H9 (cell line): ENCODE measurements around the gene FNDC7. TPM values are rescaled to one million over a fixed set of nuclear protein-coding genes. Genes with fewer than 3 reads are reported as not detected.

ENCODE experiments used
- DNase-seq: peaks from one replicate; pipeline ENCODE4 v3.0.0-alpha.2; 2017
- H2AFZ ChIP-seq: one replicate; pipeline ENCODE4 v1.6.1; 2013; ENCODE audit warnings: mild to moderate bottlenecking, low read length, control low read depth, moderate library complexity
- H2AK5ac ChIP-seq: 2 replicates; pipeline ENCODE4 v1.6.1; 2013; ENCODE audit warnings: low read length, control low read depth, mixed read lengths; ENCODE audit not compliant: insufficient read length
- H2BK120ac ChIP-seq: one replicate; pipeline ENCODE4 v1.6.1; 2013; ENCODE audit warnings: low read depth, mild to moderate bottlenecking, low read length, control low read depth, inconsistent platforms; ENCODE audit not compliant: poor library complexity, severe bottlenecking
- H2BK12ac ChIP-seq: 2 replicates; pipeline ENCODE4 v1.6.1; 2013; ENCODE audit warnings: low read length, control low read depth, mixed read lengths, low read depth; ENCODE audit not compliant: insufficient read length
- H2BK15ac ChIP-seq: 2 replicates; pipeline ENCODE4 v1.6.1; 2013; ENCODE audit warnings: low read depth, low read length, control low read depth
- H2BK20ac ChIP-seq: one replicate; pipeline ENCODE4 v1.6.1; 2013; ENCODE audit warnings: low read depth, mild to moderate bottlenecking, low read length, control low read depth, inconsistent platforms; ENCODE audit not compliant: poor library complexity, severe bottlenecking
- H2BK5ac ChIP-seq: 2 replicates; pipeline ENCODE4 v1.6.1; 2013; ENCODE audit warnings: low read length, control low read depth, mixed read lengths; ENCODE audit not compliant: insufficient read length
- H3K14ac ChIP-seq: 2 replicates; pipeline ENCODE4 v1.6.1; 2013; ENCODE audit warnings: low read length, control low read depth; ENCODE audit not compliant: insufficient read depth
- H3K18ac ChIP-seq: 2 replicates; pipeline ENCODE4 v1.6.1; 2013; ENCODE audit warnings: low read depth, mild to moderate bottlenecking, mixed read lengths, low read length, control low read depth; ENCODE audit not compliant: insufficient read length
- H3K23ac ChIP-seq: 2 replicates; pipeline ENCODE4 v1.6.1; 2013; ENCODE audit warnings: low read length, control low read depth, mixed read lengths, low read depth; ENCODE audit not compliant: insufficient read length
- H3K23me2 ChIP-seq: 2 replicates; pipeline ENCODE4 v1.6.1; 2013; ENCODE audit warnings: low read depth, mild to moderate bottlenecking, mixed read lengths, low read length, control low read depth; ENCODE audit not compliant: insufficient read length, poor library complexity, severe bottlenecking
- H3K27ac ChIP-seq: 2 replicates; pipeline ENCODE4 v1.5.1; 2013; ENCODE audit warnings: low read length, control low read depth, mixed read lengths, low read depth; ENCODE audit not compliant: insufficient read length
- H3K27me3 ChIP-seq: 2 replicates; pipeline ENCODE4 v1.6.1; 2013; ENCODE audit warnings: low read length, control low read depth, inconsistent platforms; ENCODE audit not compliant: insufficient read depth
- H3K4ac ChIP-seq: 2 replicates; pipeline ENCODE4 v1.6.1; 2013; ENCODE audit warnings: low read depth, mild to moderate bottlenecking, control low read depth, inconsistent platforms, low read length, moderate library complexity
- H3K4me1 ChIP-seq: 2 replicates; pipeline ENCODE4 v1.6.1; 2013; ENCODE audit warnings: low read length, control low read depth, inconsistent platforms; ENCODE audit not compliant: insufficient read depth
- H3K4me2 ChIP-seq: 2 replicates; pipeline ENCODE4 v1.6.1; 2013; ENCODE audit warnings: low read length, control low read depth, mixed read lengths; ENCODE audit not compliant: insufficient read length, insufficient read depth
- H3K56ac ChIP-seq: 2 replicates; pipeline ENCODE4 v1.6.1; 2013; ENCODE audit warnings: low read depth, mild to moderate bottlenecking, mixed read lengths, low read length, control low read depth; ENCODE audit not compliant: insufficient read length
- H3K79me1 ChIP-seq: 2 replicates; pipeline ENCODE4 v1.6.1; 2013; ENCODE audit warnings: low read depth, mild to moderate bottlenecking, moderate library complexity, low read length, control low read depth, inconsistent platforms; ENCODE audit not compliant: insufficient read depth, poor library complexity, severe bottlenecking
- H3K79me2 ChIP-seq: 2 replicates; pipeline ENCODE4 v1.6.1; 2013; ENCODE audit warnings: low read length, control low read depth, inconsistent platforms; ENCODE audit not compliant: insufficient read depth
- H3K9ac ChIP-seq: 2 replicates; pipeline ENCODE4 v1.6.1; 2013; ENCODE audit warnings: low read length, control low read depth, mixed read lengths; ENCODE audit not compliant: insufficient read length; ENCODE audit errors: extremely low read depth
- H3K9me3 ChIP-seq: one replicate; pipeline ENCODE4 v1.6.1; 2013; ENCODE audit warnings: low read depth, low read length, inconsistent platforms; ENCODE audit not compliant: control insufficient read depth
- H3T11ph ChIP-seq: one replicate; pipeline ENCODE4 v1.6.1; 2013; ENCODE audit warnings: mild to moderate bottlenecking, low read length, control low read depth, inconsistent platforms
- H4K20me1 ChIP-seq: one replicate; pipeline ENCODE4 v1.6.1; 2013; ENCODE audit not compliant: control insufficient read depth, insufficient read length, insufficient read depth
- H4K5ac ChIP-seq: 2 replicates; pipeline ENCODE4 v1.6.1; 2013; ENCODE audit warnings: low read depth, mild to moderate bottlenecking, mixed read lengths, low read length, control low read depth; ENCODE audit not compliant: insufficient read length
- H4K8ac ChIP-seq: replicated peaks from 2 replicates; pipeline ENCODE4 v1.6.1; 2013; ENCODE audit warnings: low read length, control low read depth, mixed read lengths, low read depth; ENCODE audit not compliant: insufficient read length
- H4K91ac ChIP-seq: 2 replicates; pipeline ENCODE4 v1.6.1; 2013; ENCODE audit warnings: low read depth, mild to moderate bottlenecking, moderate library complexity, mixed read lengths, low read length, control low read depth; ENCODE audit not compliant: insufficient read length
- H3K27ac Mint-ChIP-seq, 3 experiments: 2 replicates in 2 of 3; 3 replicates in 1 of 3; pipeline ENCODE4 v1.8.0; 2020 to 2021; ENCODE audit warnings: mixed read lengths in 3 of 3, mild to moderate bottlenecking in 1 of 3, moderate library complexity in 1 of 3
- H3K27me3 Mint-ChIP-seq: 2 replicates; pipeline ENCODE4 v1.8.0; 2021; ENCODE audit warnings: low read depth, mild to moderate bottlenecking, moderate library complexity, mixed read lengths
- H3K36me3 Mint-ChIP-seq, 3 experiments: 2 replicates in 2 of 3; 3 replicates in 1 of 3; pipeline ENCODE4 v1.8.0; 2020 to 2021; ENCODE audit warnings: low read depth in 3 of 3, mixed read lengths in 3 of 3; ENCODE audit not compliant: insufficient read depth in 1 of 3
- H3K4me1 Mint-ChIP-seq, 2 experiments: 2 replicates each; pipeline ENCODE4 v1.8.0; 2020; ENCODE audit warnings: mixed read lengths in 2 of 2
- H3K4me3 Mint-ChIP-seq, 2 experiments: 2 replicates in 1 of 2; 3 replicates in 1 of 2; pipeline ENCODE4 v1.8.0; 2020 to 2021; ENCODE audit warnings: mild to moderate bottlenecking in 2 of 2, mixed read lengths in 2 of 2, moderate library complexity in 1 of 2
- H3K9me3 Mint-ChIP-seq, 2 experiments: 2 replicates in 1 of 2; 3 replicates in 1 of 2; pipeline ENCODE4 v1.8.0; 2020; ENCODE audit warnings: mild to moderate bottlenecking in 2 of 2, mixed read lengths in 2 of 2, moderate library complexity in 1 of 2
- total RNA-seq: library from RNA; stranded (reverse); gene quantifications from 2 replicates; pipeline ENCODE4 v1.2.1, GENCODE V29; 2021
- TF ChIP-seq, protein P1 (sequence below): fragments of 200-600 bp; sonication (generic); conservative IDR thresholded peaks from 3 replicates; pipeline ENCODE4 v1.8.0; 2021; ENCODE audit warnings: antibody characterized with exemption, mild to moderate bottlenecking

Gene FNDC7
- total RNA-seq, 1 experiment from 2014 or later: 0.13 TPM

DNA sequence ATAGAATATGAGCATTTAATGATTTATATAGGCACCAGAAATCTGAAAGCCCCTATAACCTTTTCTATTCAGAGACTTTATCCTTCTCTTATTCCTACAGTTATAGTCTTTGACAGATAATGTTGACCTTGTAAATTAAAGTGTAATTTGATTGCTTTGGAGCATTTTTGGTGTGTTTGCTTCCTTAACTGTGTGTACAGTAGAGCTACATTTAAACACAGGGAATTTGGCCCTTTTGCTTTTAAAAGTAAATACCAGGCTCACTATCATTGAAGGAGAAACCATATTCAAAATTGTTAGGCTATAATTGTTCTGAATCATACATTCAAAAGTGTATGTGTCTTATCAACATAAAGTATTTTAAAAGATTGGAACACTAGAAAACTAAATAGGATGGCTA, 66.7 kb downstream of the FNDC7 start:
- TF ChIP-seq, protein P1, sequence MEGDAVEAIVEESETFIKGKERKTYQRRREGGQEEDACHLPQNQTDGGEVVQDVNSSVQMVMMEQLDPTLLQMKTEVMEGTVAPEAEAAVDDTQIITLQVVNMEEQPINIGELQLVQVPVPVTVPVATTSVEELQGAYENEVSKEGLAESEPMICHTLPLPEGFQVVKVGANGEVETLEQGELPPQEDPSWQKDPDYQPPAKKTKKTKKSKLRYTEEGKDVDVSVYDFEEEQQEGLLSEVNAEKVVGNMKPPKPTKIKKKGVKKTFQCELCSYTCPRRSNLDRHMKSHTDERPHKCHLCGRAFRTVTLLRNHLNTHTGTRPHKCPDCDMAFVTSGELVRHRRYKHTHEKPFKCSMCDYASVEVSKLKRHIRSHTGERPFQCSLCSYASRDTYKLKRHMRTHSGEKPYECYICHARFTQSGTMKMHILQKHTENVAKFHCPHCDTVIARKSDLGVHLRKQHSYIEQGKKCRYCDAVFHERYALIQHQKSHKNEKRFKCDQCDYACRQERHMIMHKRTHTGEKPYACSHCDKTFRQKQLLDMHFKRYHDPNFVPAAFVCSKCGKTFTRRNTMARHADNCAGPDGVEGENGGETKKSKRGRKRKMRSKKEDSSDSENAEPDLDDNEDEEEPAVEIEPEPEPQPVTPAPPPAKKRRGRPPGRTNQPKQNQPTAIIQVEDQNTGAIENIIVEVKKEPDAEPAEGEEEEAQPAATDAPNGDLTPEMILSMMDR: no peak
- H3K79me2 ChIP-seq: no peaks in the 10 kb centered on the region
- no peak overlapping the region for H2BK15ac ChIP-seq
- H3K4me2 ChIP-seq: no peak overlapping the region
- DNase-seq: no peak
- no peak overlapping the region for H3K4ac ChIP-seq
- Mint-ChIP-seq H3K9me3 (peaks cover 13 to 14% of the 10 kb centered on the region in 2 experiments), H3K27me3 (no peaks in the 10 kb centered on the region), H3K4me1 (peaks cover 0 to 4% of the 10 kb centered on the region in 2 experiments; a peak in 3 of 4 replicates), H3K4me3 (no peak overlapping the region), H3K36me3 (peaks cover 37 to 58% (median 52%) of the 10 kb centered on the region in 3 experiments), H3K27ac (no peak overlapping the region)
- H3K9me3 ChIP-seq: peaks cover 4% of the 10 kb centered on the region
- H3K56ac ChIP-seq: no peak overlapping the region
- H3K4me1 ChIP-seq: no peaks in the 10 kb centered on the region
- no peak overlapping the region for H4K91ac ChIP-seq
- H4K8ac ChIP-seq: no peak overlapping the region
- H3K18ac ChIP-seq: no peak overlapping the region
- no peak overlapping the region for H3T11ph ChIP-seq
- no peak overlapping the region for H3K27ac ChIP-seq
- H3K27me3 ChIP-seq: no peaks in the 10 kb centered on the region
- no peak overlapping the region for H3K14ac ChIP-seq
- H2BK12ac ChIP-seq: no peak overlapping the region
- H2BK5ac ChIP-seq: no peak overlapping the region
- H2BK20ac ChIP-seq: no peak overlapping the region
- H2AFZ ChIP-seq: no peak overlapping the region
- no peak overlapping the region for H2BK120ac ChIP-seq
- H3K9ac ChIP-seq: no peak overlapping the region
- H3K23me2 ChIP-seq: no peaks in the 10 kb centered on the region
- H2AK5ac ChIP-seq: no peak overlapping the region
- no peaks in the 10 kb centered on the region for H3K79me1 ChIP-seq
- H4K5ac ChIP-seq: no peak overlapping the region
- no peak overlapping the region for H3K23ac ChIP-seq
- H4K20me1 ChIP-seq: no peaks in the 10 kb centered on the region
